ENCODE measurements around the gene ATXN3L. TPM values are rescaled to one million over a fixed set of nuclear protein-coding genes. Genes with fewer than 3 reads are reported as not detected.

ATXN3L gene
- total RNA-seq (not detected), polyA plus RNA-seq (ENCODE audit: insufficient read depth, low read depth, low replicate concordance) (not detected)
- long read RNA-seq, donor 1: 0 reads
- long read RNA-seq, donor 2: 0 reads
- long read RNA-seq, donor 3: 0 reads
- long read RNA-seq, donor 4: 0 reads
- long read RNA-seq, donor 5: 0 reads
- long read RNA-seq, donor 6: 0 reads
- long read RNA-seq, donor 7: 0 reads
- long read RNA-seq, donor 8: 0 reads
- long read RNA-seq, donor 9: 0 reads
- long read RNA-seq, donor 10: 0 reads

GRCh38 chrX:13319953-13320352 lies at the start of gene ATXN3L:
Gene ATXN3L (minus strand): TSS chrX:13320053. CDS start chrX:13319934, 119 bp downstream.
- Histone ChIP-seq H3K9me3 (ENCODE audit: control insufficient read depth in 2 of 3, insufficient read depth in 1 of 3, low read length in 3 of 3) (no peaks in the 10 kb centered on the region), H3K4me3 (ENCODE audit: low read length in 3 of 3) (no peak within 1 kb of the TSS), H3K27ac (ENCODE audit: low read depth in 2 of 2, low read length in 2 of 2) (no peak within 1 kb of the TSS), H3K9ac (ENCODE audit: low read length in 3 of 3) (no peak within 1 kb of the TSS), H3K36me3 (ENCODE audit: control insufficient read depth in 2 of 3, insufficient read depth in 3 of 3, low read length in 3 of 3) (no peaks in the 10 kb centered on the region), H3K4me1 (ENCODE audit: control insufficient read depth in 2 of 3, insufficient read depth in 2 of 3, low read depth in 1 of 3, low read length in 3 of 3) (no peaks in the 10 kb centered on the region), H3K27me3 (ENCODE audit: control insufficient read depth, insufficient read depth, low read length) (peaks cover 1% of the 10 kb centered on the region)
- FAIRE-seq (no peak), DNase-seq (no peak)
- intact Hi-C loops (cut with DNase I): no loop called here
- TF ChIP-seq CTCF (IDR thresholded peaks at IDR 0.05; ENCODE audit: borderline replicate concordance, extremely low read depth, insufficient read depth): no peak

- DNase-seq (no peak), FAIRE-seq (no peak)
- Histone ChIP-seq H3K27me3 (ENCODE audit: control insufficient read depth, insufficient read depth, low read length) (peaks cover 3% of the 10 kb centered on the region), H3K36me3 (ENCODE audit: control insufficient read depth in 2 of 3, insufficient read depth in 3 of 3, low read length in 3 of 3) (no peaks in the 10 kb centered on the region), H3K4me1 (ENCODE audit: control insufficient read depth in 2 of 3, insufficient read depth in 2 of 3, low read depth in 1 of 3, low read length in 3 of 3) (no peaks in the 10 kb centered on the region), H3K9me3 (ENCODE audit: control insufficient read depth in 2 of 3, insufficient read depth in 1 of 3, low read length in 3 of 3) (peaks cover 0 to 1% (median 0%) of the 10 kb centered on the region in 3 donors), H3K27ac (ENCODE audit: low read depth in 2 of 2, low read length in 2 of 2) (no peak overlapping the region), H3K9ac (ENCODE audit: low read length in 3 of 3) (no peak overlapping the region), H3K4me3 (ENCODE audit: low read length in 3 of 3) (no peak overlapping the region)
- no peak for TF ChIP-seq CTCF (IDR thresholded peaks at IDR 0.05; ENCODE audit: borderline replicate concordance, extremely low read depth, insufficient read depth)
- intact Hi-C loops (cut with DNase I): no loop called here
Observed at GRCh38 chrX:13369256-13370030, 49.6 kb upstream of the ATXN3L start.

GRCh38 chrX:13367950-13368349 lies 48.1 kb upstream of the ATXN3L start:
- DNase-seq: no peak
- no peak for TF ChIP-seq CTCF (IDR thresholded peaks at IDR 0.05; ENCODE audit: borderline replicate concordance, extremely low read depth, insufficient read depth)
- H3K27ac ChIP-seq (ENCODE audit: low read depth in 2 of 2, low read length in 2 of 2): no peak overlapping the region
- no peaks in the 10 kb centered on the region for H3K4me1 ChIP-seq (ENCODE audit: control insufficient read depth in 2 of 3, insufficient read depth in 2 of 3, low read depth in 1 of 3, low read length in 3 of 3)
- peaks cover 0 to 1% (median 0%) of the 10 kb centered on the region in 3 donors for H3K9me3 ChIP-seq (ENCODE audit: control insufficient read depth in 2 of 3, insufficient read depth in 1 of 3, low read length in 3 of 3)
- FAIRE-seq: no peak
- H3K4me3 ChIP-seq (ENCODE audit: low read length in 3 of 3): no peak overlapping the region
- H3K36me3 ChIP-seq (ENCODE audit: control insufficient read depth in 2 of 3, insufficient read depth in 3 of 3, low read length in 3 of 3): no peaks in the 10 kb centered on the region
- no peak overlapping the region for H3K9ac ChIP-seq (ENCODE audit: low read length in 3 of 3)
- H3K27me3 ChIP-seq (ENCODE audit: control insufficient read depth, insufficient read depth, low read length): peaks cover 3% of the 10 kb centered on the region
- intact Hi-C loops (cut with DNase I): no loop called here

All from kidney (tissue), 22 donors.